Neural cell (in vitro differentiated cells): ENCODE data around the gene PPP1R13B.

Experiments
- CTCF ChIP-seq: fragments of 450-650 bp; IDR thresholded peaks from 2 replicates; pipeline ENCODE4 v1.5.1; 2014; ENCODE audit warnings: antibody characterized with exemption, mild to moderate bottlenecking, moderate library complexity; ENCODE audit not compliant: poor library complexity, severe bottlenecking
- SMC3 ChIP-seq: fragments of 450-650 bp; conservative IDR thresholded peaks from 2 replicates; pipeline ENCODE4 v1.6.1; 2014; ENCODE audit warnings: antibody characterized with exemption, mild to moderate bottlenecking, moderate library complexity; ENCODE audit not compliant: poor library complexity

GRCh38 chr14:103846097-103846496 is 1.3 kb downstream of the PPP1R13B start:
- TF ChIP-seq CTCF (no peak), SMC3 (no peak)
